ENCODE results near the gene OR5H6. TPM values are rescaled to one million over a fixed set of nuclear protein-coding genes. Genes with fewer than 3 reads are reported as not detected.
A peak's percentile ranks its signal among the peaks of the same experiment; 100 is the strongest.

Gene OR5H6
- total and polyA plus RNA-seq, 2 of the 13 experiments (the other 11 are each of a cell fraction or from before 2014, with no cell fraction given) = not detected

DNA sequence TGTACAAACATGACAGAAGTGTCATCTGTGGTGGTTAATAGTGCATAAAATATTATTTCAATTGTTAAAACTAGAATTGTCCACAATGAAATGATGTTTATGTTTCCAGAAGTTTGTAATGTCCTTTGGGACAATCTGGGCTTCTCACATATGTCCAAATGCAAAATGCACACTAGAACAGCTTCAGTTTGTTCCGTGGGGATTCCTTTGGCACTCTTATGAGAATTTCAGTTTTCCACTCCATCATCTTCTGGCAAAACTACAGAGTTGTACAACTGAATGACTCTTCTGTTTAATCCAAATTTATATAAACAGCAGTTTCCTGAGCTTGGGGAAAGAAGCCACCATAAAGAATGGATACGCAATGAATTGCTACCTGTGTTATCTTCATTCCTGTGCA, 2.0 kb upstream of the OR5H6 start (continued):
- TF ChIP-seq, protein P1, sequence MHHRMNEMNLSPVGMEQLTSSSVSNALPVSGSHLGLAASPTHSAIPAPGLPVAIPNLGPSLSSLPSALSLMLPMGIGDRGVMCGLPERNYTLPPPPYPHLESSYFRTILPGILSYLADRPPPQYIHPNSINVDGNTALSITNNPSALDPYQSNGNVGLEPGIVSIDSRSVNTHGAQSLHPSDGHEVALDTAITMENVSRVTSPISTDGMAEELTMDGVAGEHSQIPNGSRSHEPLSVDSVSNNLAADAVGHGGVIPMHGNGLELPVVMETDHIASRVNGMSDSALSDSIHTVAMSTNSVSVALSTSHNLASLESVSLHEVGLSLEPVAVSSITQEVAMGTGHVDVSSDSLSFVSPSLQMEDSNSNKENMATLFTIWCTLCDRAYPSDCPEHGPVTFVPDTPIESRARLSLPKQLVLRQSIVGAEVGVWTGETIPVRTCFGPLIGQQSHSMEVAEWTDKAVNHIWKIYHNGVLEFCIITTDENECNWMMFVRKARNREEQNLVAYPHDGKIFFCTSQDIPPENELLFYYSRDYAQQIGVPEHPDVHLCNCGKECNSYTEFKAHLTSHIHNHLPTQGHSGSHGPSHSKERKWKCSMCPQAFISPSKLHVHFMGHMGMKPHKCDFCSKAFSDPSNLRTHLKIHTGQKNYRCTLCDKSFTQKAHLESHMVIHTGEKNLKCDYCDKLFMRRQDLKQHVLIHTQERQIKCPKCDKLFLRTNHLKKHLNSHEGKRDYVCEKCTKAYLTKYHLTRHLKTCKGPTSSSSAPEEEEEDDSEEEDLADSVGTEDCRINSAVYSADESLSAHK (CRISPR knock-in tag; IDR thresholded peaks at IDR 0.05; ENCODE audit: borderline replicate concordance) = no peak
- TF ChIP-seq ZNF350 (CRISPR knock-in tag; IDR thresholded peaks at IDR 0.05; ENCODE audit: borderline replicate concordance, low read depth) (no peak), RFXAP (CRISPR knock-in tag; IDR thresholded peaks at IDR 0.05; ENCODE audit: borderline replicate concordance) (no peak), ZKSCAN8 (CRISPR knock-in tag; IDR thresholded peaks at IDR 0.05; ENCODE audit: borderline replicate concordance) (no peak), ZBTB4 (CRISPR knock-in tag; IDR thresholded peaks at IDR 0.05; ENCODE audit: borderline replicate concordance) (no peak), HOXA7 (CRISPR knock-in tag; IDR thresholded peaks at IDR 0.05) (no peak), NFYB (CRISPR knock-in tag; IDR thresholded peaks at IDR 0.05) (no peak)

DNA sequence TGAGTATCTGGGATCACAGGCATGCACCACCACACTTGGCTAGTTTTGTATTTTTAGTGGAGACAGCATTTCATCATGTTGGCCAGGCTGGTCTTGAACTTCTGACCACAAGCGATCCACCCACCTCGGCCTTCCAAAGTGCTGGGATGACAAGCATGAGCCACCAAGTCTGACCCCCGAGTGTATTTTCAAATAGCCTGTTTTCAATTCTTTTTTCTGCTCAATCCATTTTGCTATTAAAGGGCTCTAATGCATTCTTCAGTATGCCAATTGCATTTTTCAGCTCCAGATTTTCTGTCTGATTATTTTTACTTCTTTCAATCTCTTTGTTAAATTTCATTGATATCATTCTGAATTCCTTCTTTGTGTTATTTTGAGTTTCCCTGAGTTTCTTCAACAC, 5.8 kb downstream of the OR5H6 start:
- H3K79me2 ChIP-seq (ENCODE audit: insufficient read depth, low read length) = no peaks in the 10 kb centered on the region
- no peak for TF ChIP-seq ZMAT3 (CRISPR knock-in tag; conservative IDR thresholded peaks at IDR 0.05)
- no peak for TF ChIP-seq SMARCC2 (IDR thresholded peaks at IDR 0.05)
- peak; percentile 99 for TF ChIP-seq ZNF160 (CRISPR knock-in tag; IDR thresholded peaks at IDR 0.05)
- no peak for TF ChIP-seq RBFOX2 (IDR thresholded peaks at IDR 0.05; ENCODE audit: low read depth, low read length)
- WGBS (ENCODE audit: low lambda C conversion rate) = 0% methylated on average over 3 of the region's 3 CpGs
- no peaks in the 10 kb centered on the region for H3K36me3 ChIP-seq (replicated peaks in 1 of 2; ENCODE audit: control insufficient read depth in 1 of 2, insufficient read depth in 2 of 2, low read length in 2 of 2)
- no peaks in the 10 kb centered on the region for H3K27me3 ChIP-seq (ENCODE audit: control insufficient read depth in 1 of 2, insufficient read depth in 2 of 2, low read length in 2 of 2)
- CTCF ChIA-PET (ENCODE audit: low intra/inter-chr PET ratio, low total read pairs) = no interaction called here
- intact Hi-C loops (cut with micrococcal nuclease; ENCODE audit: unreplicated experiment) (no loop called here), in situ Hi-C loops (cut with HindIII; ENCODE audit: extremely low pct_ligation_motif_present, low pct_unique_long_range_greater_than_20kb) (no loop called here)
- H3K4me1 ChIP-seq (ENCODE audit: insufficient read depth, low read length) = no peaks in the 10 kb centered on the region
- FAIRE-seq (no peak), DNase-seq (ENCODE audit: low spot score) (no peak), ATAC-seq (no peak)
- no peak overlapping the region for H3K4me2 ChIP-seq (ENCODE audit: low read depth, low read length)
- no peak overlapping the region for H3K9ac ChIP-seq (ENCODE audit: insufficient read depth, low read depth, low read length)
- no peak overlapping the region for H3K4me3 ChIP-seq (replicated peaks in 1 of 3; ENCODE audit: insufficient read depth in 1 of 3, low read depth in 2 of 3, low read length in 3 of 3)
- no peak overlapping the region for H3K27ac ChIP-seq (ENCODE audit: extremely low read length, insufficient read depth, low read length)
- H4K20me1 ChIP-seq (ENCODE audit: insufficient read depth, low read length) = no peaks in the 10 kb centered on the region
- POLR2A ChIA-PET = no interaction called here
- BruUV-seq (replicated peaks) = no TSS peak
- H3K9me3 ChIP-seq (ENCODE audit: low read length) = peaks cover 12% of the 10 kb centered on the region; the same call in 1 of the 2 replicates
- H2AFZ ChIP-seq (ENCODE audit: low read length) = no peak overlapping the region

Data from HepG2 (cell line).